NCI-H510A (cell line): ENCODE data around the gene CHID1.

ENCODE experiments used
- DNase-seq: peaks from one replicate; lab custom pipeline; 2025; lab: John Stamatoyannopoulos, UW

The CHID1 gene

GRCh38 chr11:836274-836673, 74.3 kb downstream of the CHID1 start:
- no peak for DNase-seq

DNA sequence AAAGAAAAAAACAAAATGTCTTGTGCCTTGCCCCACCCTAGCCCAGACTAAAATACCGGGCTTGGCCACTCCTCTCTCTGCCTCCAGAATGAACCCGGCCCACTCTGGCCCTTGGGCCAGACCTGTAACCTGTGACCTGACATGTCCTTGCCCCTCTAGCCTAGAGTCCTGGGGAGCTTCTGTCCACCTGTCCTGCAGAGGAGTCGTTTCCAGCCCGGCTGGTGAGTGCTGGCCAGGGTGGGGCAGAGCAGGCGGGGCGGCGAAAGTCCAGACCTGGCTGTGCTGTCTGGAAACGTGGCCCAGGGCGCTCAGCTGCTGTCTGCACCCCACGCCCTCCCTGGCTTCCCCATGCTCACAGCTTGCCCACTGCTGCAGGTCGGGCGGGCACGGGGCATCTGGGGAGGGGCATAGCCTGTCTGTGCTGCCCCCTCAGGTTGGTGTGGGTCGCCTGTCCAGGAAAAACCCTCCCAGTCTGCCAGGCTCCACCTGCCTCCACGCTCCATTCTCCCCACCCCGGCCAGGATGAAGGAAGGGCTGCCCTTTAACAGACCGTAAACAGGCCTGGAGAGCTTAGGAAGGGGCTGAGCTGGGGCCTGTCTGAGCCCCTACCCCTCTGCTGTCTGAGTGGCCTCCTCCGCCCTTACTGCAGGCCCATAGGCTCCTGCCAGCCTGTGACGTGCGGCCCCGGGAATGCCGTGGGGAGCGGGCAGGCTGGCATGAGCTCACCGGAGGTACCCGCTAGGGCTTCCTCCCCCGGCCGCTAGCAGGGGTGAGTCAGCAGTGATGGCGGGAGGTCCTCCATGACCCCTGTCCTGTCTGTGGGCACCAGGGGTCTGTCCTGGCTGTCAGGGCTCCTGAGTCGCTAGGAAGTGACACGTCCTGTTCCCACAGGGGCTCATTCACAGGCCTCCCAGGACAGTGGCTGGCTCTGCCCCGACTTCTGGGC, 76.0 kb downstream of the CHID1 start:
- no peak for DNase-seq

GRCh38 chr11:833849-834311, 76.7 kb downstream of the CHID1 start:
- no peak for DNase-seq

- no peak for DNase-seq
These were observed 77.4 kb downstream of the CHID1 start for GRCh38 chr11:833114-833791.

DNA sequence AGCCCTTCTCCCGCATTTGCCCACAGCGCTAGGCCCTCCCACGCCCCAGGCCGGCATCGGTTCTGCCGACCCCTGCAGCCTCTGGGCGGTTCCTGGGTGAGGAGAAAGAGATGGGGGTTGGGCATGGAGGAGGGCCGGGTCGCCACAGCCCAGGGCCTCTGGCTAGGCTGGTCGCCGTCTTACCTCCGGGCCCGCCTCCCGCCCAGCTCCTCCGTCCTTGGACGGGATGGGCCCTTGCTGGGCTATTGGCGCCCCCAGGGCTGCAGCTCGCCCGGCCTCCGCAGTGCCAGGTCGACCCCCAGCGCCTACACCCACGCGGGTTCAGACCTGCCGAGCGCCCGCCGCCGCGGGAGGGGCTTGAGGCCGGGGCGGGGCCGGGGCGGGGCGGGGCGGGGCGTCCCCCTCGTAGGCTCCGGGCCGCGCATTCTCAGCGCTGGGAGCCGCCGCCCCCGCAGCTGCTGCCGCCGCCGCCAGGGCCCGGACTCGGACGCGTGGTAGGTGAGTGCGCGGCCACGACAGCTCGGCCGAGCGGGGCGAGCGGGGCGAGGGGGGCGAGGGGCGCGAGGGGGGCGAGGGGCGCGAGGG, 78.0 kb downstream of the CHID1 start, which contains the start of gene CD151:
Gene CD151 (plus strand): TSS at position 424 of the 585 bp plus-strand sequence. CDS start 3,118 bp downstream, outside the sequence.
- DNase-seq: peak; percentile 58

GRCh38 chr11:831961-832528, 78.6 kb downstream of the CHID1 start:
- no peak for DNase-seq

DNA sequence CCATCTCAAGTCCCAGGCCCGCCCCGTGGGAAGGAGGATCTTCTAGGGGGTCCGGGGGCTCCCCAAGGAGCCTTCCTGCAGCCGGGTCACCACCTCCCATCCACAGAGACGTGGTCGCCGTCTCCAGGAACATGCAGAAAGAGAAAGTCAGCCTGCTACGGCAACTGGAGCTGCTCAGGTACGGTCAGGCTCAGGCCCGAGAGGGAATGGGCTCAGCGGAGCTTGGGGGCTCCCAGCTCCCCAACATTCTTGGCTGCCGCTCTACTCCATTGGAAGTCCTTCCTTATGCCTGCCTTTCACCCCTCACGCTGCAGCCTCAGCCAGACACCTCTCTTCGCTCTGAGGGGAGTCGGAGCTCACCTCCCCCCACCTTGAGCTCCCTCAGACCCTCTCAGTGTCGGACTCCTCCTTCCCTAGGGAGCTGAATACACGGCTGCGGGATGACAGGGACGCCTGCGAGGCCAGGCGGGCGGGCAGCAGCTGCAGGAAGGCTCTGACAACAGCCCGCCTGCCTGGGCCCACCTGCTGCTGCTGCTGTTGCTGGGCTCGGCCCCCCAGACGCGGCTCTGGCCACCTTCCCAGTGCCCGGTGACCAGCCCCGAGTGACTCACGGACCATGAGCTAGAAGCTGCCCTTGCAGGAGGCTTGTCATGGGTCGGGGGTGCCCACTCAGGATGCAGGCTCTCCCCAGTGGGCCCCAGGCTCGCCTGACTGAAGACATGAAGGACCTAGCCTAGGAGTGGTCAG, 79.3 kb downstream of the CHID1 start:
- no peak for DNase-seq

DNA sequence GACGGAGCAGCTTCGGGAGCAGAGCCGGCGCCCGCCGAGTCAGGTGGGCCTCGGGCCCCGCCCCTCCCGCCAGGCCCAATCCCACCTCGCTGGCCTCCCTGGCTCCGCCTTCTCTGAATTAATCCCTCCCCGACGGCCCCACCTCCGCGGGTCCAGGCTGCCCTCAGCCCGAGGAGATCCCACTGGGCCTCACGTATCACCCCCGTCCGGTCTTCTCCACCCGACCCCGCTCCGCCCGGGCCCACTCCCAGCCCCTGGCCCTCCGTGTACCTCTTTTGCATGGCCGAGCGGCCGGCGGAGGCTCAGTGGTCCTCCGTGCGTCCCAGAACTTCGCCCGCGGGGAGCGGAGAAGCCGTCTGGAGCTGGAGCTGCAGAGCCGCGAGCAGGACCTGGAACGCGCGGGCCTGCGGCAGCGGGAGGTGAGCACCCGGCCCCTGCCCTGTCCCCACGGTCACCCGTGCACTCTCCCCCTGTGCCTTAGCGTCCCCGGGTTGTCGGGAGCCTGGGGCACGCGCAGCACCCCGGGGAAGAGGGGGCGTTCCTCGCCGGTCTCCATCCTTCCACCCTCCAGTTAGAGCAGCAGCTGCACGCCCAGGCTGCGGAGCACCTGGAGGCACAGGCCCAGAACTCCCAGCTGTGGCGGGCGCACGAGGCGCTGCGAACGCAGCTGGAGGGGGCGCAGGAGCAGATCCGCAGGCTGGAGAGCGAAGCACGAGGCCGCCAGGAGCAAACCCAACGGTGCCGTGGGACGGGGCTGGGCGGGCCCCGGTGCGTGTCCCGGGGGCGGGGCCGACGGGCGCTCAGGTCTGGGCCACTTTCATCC, 80.1 kb downstream of the CHID1 start:
- DNase-seq: no peak

- no peak for DNase-seq
These were observed 80.7 kb downstream of the CHID1 start for GRCh38 chr11:829847-830294.

DNA sequence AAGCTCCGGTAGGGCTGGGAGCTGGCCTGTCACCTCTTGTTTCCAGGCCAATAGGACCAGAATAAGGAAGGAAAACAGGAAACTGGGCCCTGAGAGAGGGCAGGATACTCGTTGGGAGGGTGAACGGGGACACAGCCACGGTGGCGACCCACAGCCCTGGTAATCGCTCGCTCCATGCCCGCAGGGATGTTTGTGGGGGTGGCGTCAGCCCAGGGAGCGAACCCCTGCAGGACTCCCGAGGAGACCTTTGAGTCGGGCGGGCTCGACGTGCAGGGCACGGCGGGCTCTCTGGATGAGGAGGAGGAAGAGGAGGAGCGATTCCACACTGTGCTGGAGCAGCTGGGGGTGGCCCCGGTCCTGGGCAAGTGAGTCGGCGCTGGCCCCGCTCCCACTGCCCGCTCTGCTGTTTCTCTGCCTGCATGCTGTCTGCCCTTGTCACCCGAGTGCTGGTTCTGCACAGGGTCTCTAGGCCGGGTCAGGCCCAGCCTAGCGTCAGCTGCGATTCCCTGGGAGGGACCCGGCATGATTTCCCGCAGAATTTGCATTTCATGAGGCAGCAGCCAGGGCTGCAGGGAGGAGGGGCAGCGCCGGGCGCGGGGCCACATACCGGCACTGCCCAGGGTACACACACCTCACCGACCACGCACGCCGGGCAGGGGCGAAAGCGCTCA, 81.3 kb downstream of the CHID1 start:
- no peak for DNase-seq

DNA sequence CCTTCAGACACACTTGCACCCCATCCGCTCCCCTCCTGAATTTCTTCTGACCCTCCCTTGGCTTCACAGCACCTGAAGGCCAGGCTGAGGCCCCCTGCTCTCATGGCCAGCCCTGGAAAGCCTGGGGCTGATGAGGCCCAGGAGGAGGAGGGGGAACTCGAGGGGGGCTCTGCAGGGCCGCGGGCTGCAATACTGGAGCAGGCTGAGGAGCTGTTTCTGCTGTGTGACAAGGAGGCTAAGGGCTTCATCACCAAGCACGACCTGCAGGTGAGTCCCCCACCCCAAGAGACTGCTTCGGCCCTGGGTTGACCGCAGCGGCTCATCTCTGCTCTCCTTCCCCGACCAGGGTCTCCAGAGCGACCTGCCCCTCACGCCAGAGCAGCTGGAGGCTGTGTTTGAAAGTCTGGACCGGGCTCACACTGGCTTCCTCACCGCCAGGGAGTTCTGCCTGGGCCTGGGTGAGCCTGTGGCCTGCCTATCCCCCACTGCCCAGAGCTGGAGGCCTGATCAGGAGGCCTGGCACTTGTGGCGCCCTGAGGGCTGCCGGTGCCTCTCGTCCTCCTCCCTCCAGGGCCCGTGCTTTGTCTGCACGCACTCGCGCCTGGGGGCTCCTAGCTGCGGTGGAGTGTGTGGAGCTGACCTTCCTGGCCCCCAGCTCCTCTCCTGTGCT, 82.0 kb downstream of the CHID1 start:
- DNase-seq: no peak

DNA sequence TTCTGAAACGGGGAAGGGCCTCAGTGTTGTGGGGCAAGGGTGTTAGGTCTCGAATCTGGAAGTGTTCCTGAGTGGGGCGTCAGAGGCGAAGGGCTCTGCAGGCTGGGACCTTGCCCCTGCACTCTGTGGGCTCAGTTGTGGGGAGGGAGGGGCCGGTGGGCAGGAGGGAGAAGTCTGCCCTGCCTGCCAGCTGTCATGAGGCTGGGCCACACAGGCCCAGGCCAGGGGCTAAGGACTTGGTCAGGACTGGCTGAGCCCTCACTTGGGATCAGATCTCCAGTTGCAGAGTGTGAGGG, 82.8 kb downstream of the CHID1 start, which contains the start of gene CRACR2B:
Gene CRACR2B (plus strand): TSS at position 23 of the 296 bp plus-strand sequence. CDS start 689 bp downstream, outside the sequence.
- no peak for DNase-seq

GRCh38 chr11:827146-827896, 83.3 kb downstream of the CHID1 start:
- no peak for DNase-seq

GRCh38 chr11:826836-827145, 83.8 kb downstream of the CHID1 start:
- no peak for DNase-seq

GRCh38 chr11:826227-826621, 84.4 kb downstream of the CHID1 start:
- DNase-seq: no peak

DNA sequence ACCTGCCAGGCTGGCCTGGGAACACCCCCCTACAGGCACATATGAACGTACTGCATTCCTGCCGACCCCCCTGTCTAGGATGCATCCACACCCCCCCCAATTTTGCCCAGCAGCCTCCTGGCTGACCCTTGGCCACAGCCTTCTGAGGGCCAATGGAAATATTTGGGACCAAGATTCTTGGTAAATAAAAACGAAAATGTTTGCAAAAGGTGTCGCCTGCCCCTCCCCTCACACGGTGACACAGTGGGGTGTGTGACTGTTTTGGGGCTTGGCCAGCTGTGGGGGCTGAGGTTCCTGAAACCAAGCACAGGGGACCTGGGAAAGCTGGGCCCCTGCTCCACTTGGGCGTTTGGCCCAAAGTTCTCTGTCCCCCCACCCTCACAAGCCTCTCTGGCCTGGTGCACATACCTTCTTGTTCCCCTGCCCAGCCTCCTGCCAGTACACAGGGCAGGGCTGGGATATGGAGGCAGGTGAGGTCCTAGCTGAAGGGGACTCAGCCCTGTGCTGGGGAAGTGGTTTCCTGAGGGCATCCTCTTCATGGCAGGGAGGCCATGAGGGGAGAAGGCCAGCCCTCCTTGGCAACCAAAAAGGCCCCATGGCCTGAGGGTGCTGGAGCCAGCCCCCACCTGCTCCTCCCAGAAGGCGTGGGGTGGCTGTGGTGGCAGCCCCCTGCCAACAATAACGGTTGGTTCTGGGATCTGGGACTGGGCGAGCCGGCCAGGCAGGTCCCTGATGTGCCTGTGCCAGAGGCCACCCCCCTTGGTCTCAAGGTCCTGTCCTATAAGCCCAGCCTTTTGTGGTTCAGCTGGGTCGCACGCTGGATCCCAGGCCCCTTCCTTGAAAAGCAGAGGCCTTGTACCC, 85.0 kb downstream of the CHID1 start:
- no peak for DNase-seq

GRCh38 chr11:824942-825341, 85.7 kb downstream of the CHID1 start:
- DNase-seq: no peak

GRCh38 chr11:824292-824880, 86.2 kb downstream of the CHID1 start:
- DNase-seq: peak; percentile 74
